Renal cortex interstitium (tissue), 11 donors: ENCODE measurements around the gene DDX51. TPM values are rescaled to one million over a fixed set of nuclear protein-coding genes. Genes with fewer than 3 reads are reported as not detected.
"Not testable (repeated sequence)": the region's sequence is repeated elsewhere in the genome, so short reads cannot be mapped to it uniquely, and the experiment has no call there.

Experiments
- DNase-seq, 11 donors: peaks; one replicate each; pipeline ENCODE4 v3.0.0-alpha.2; 2013; ENCODE audit warnings: low read depth in 9 of 11, low spot score in 4 of 11; ENCODE audit errors: extremely low read depth in 1 of 11
- polyA plus RNA-seq, 3 donors: library from polyadenylated mRNA; unstranded; fragments of 120-200 nt; gene quantifications; one replicate each; pipeline ENCODE4 v1.2.1, GENCODE V29; 2013; ENCODE audit not compliant: insufficient read length in 3 of 3

Gene DDX51
- polyA plus RNA-seq, 3 donors: 14.8 to 24.3 (median 20.1) TPM

GRCh38 chr12:132110677-132111076 lies 33.4 kb downstream of the DDX51 start:
- no peak for DNase-seq

DNA sequence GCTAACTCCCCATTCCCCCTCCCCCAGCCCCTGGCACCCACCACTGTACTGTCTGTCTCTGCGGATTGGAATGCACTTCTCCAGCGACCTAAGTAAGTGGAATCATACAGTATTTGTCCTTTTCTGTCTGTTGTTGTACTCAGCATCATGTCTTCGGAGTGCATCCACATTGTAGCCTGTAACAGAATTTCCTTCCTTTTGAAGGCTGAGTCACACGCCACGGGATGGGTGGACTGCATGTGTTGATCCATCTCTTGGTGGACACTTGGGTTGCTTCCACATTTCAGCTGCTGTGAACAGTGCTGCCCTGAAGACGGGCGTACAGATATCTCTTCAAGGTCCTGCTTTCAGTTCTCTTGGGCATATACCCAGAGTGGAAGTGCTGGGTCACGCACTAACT lies 34.4 kb downstream of the DDX51 start:
- no peak for DNase-seq

GRCh38 chr12:132108211-132108832 lies 35.8 kb downstream of the DDX51 start:
- DNase-seq: peak in 1 of 11 donors; percentile 17

GRCh38 chr12:132106921-132107320 lies 37.2 kb downstream of the DDX51 start:
- DNase-seq: no peak

- no peak for DNase-seq
These were observed 38.7 kb downstream of the DDX51 start for GRCh38 chr12:132105467-132105866.

DNA sequence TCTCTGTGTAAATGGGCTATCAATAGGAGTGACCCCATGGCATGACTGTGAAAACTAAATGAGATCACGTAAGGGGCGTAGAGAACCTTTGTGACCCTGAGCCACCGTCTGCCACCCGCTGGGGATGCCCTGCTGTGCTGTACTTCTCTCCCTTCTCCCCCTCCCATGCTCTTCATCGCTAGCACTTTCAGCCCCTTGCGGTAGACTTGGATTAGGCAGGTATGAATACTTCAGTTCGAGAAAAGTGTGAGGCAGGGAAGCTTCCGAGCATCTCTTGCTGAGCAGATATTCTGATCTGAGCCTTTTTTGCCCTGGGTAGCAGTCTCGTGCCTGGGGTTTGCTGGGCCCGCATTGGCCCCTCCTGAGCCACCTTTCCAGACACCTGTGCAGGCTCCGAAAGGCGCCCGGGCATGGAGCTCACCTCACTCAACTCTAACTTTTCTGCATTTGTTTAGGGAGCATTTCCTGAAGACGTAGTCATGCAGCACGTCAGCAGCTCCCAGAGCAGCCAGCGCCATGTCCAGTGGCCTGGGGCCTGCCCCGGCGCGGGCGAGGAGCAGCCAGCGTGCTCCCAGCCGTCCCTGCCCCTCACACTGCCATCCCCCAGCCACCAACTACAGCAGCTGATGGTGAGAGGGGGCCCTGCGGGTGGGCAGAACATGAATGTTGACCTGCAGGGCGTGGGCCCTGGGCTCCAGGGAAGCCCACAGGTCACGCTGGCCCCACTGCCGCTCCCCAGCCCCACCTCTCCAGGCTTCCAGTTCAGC lies 40.4 kb downstream of the DDX51 start:
- no peak for DNase-seq

GRCh38 chr12:132103072-132103471 lies 41.0 kb downstream of the DDX51 start:
- DNase-seq: not testable (repeated sequence)

DNA sequence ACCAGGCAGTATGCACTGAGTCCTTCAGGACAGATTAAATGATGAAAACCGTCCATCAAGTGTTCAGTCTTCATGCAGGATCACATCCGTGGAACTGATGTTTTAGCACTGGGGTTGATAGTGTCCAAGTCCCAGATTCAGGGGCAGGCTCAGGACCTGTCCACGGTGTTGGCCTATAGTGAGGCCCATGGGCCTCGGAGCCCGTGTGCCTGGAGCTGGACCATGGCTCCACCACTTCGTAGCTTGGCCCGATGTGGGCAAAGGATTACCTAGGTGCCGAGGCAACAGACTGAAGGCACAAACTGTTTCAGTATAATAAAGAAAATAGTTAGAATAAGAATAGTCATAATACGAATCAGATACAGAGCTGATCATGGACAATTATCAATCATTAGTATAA lies 41.8 kb downstream of the DDX51 start:
- DNase-seq: no peak

DNA sequence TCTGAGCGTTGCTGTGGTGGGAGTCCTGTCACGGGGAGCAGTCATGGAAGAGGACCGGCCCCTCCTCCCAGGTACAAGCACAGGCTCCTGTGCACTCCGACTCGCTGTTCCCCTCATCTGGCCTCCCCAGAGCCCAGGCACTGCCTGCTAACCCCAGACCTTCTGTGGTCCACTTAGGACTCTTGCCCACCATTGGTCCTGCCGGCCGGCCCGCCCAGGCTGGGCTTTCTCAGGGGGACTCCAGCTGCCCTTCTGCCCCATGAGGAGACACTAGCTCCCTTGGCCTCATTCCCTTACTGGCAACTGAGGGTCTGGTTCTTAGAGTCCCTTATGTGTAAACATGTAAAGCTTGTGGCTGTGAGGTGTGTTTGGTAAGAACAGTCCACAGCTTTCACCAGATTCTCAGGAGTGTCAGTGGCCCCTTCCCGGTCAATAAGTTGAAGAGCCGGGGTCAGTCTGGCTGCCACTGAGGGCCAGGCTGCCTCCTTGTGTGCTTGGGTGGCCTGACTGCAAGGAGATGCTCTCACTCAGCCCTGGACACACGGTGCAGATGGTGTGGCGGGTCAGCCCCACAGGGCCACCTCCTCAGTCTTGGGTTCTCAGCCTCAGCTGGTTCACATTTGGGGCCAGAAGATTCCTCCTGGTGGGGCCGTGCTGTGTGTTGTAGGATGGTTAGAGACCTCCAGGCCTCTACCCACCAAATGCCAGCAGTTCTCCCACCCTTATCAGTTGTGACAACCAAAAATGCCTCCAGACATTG lies 43.6 kb downstream of the DDX51 start:
- no peak for DNase-seq

DNA sequence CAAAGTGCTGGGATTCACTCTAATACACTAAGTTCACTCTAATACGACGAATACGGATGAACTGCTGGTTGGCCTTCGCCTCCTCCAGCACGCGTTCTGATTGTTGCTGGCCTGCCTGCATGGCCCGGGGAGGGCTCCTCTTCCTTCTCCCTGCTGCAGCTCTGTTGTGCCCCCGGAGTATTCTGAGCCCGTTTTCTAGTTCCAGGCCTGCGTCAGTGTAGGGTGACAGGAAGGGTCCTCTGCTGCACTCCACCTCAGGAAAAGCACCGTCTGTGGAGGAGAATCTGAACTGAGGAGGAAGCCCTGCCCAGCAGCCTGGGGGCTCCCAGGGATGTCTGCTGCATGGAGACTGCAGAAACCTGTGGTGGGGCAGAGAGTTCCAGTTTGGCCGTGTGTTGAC lies 44.4 kb downstream of the DDX51 start:
- DNase-seq: no peak

GRCh38 chr12:132095520-132096409 lies 48.4 kb downstream of the DDX51 start:
- no peak for DNase-seq

DNA sequence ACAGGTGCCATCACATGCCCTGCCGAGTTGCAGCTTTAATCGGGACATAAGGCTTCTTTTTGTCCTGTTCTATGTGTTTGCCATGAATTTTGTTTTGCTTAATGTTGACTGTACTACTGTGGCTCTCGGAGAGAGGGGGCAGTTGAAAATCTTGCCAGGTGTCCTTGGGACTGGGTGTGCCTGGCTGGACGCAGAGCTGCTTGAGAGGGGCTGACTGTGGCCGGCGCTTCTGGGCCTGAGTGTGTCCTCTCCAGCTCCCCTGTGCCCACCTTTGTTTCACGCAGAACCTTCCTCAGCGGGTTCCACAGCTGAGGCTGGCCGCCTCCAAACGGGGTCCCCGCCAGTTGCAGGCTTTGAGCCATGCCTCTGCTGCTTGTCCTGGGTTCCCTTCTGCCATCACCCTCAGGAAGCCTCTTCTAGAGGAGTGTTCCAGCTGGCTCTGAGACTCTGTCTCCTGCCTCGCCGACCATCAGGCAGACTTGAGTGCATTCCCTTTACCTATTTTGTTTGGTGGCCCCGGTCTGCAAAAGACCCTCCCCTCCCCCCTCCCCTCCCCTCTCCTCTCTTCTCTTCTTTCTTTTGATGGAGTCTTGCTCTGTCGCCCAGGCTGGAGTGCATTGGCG lies 49.7 kb downstream of the DDX51 start:
- no peak for DNase-seq

GRCh38 chr12:132089407-132089910 lies 54.7 kb downstream of the DDX51 start:
- DNase-seq: no peak

Other genes with a start within 250 kb of the DDX51 start
- gene ULK1, start 249.7 kb downstream of the DDX51 start, polyA plus RNA-seq: 10 to 100 TPM; 23.7 to 44.8 (median 37.8) TPM
- 10 to 100 TPM; 13.9 to 22.7 (median 18.0) TPM for gene PUS1, start 215.0 kb downstream of the DDX51 start, polyA plus RNA-seq
- gene EP400, start 194.4 kb downstream of the DDX51 start, polyA plus RNA-seq: 10 to 100 TPM; 39.4 to 46.1 (median 41.1) TPM
- 10 to 100 TPM; 12.5 to 21.0 (median 18.7) TPM for gene NOC4L, start 138 bp upstream of the DDX51 start, polyA plus RNA-seq
- 10 to 100 TPM in 1 of 3 donors, 1 to 10 TPM in 2; 7.3 to 12.7 (median 9.6) TPM for gene GALNT9, start 185.3 kb upstream of the DDX51 start, polyA plus RNA-seq